GM21381 (cell line): ENCODE data around the gene FBXO30.
A peak's percentile ranks its signal among the peaks of the same experiment; 100 is the strongest.

Experiments
- ATAC-seq: cut with Tn5 transposase; IDR thresholded peaks from one replicate; pipeline ENCODE4 v1.9.1; 2021; ENCODE audit warnings: mild to moderate bottlenecking, moderate library complexity; ENCODE audit not compliant: unreplicated experiment

The FBXO30 gene

GRCh38 chr6:145822456-145822855, 7.9 kb upstream of the FBXO30 start:
- no peak for ATAC-seq

- ATAC-seq, result no peak
Observed at GRCh38 chr6:145819994-145820393, 5.4 kb upstream of the FBXO30 start.

- no peak for ATAC-seq
Observed at GRCh38 chr6:145818796-145819195, 4.2 kb upstream of the FBXO30 start.

- ATAC-seq, result no peak
Observed at GRCh38 chr6:145816392-145816791, 1.8 kb upstream of the FBXO30 start.

GRCh38 chr6:145815309-145816274, 997 bp upstream of the FBXO30 start:
- ATAC-seq, result peak; percentile 3

- ATAC-seq, result peak; percentile 13
Observed at GRCh38 chr6:145814035-145814500, 527 bp downstream of the FBXO30 start.

GRCh38 chr6:145813285-145814034, 1.1 kb downstream of the FBXO30 start:
- no peak for ATAC-seq

GRCh38 chr6:145811741-145812140, 2.9 kb downstream of the FBXO30 start:
- ATAC-seq, result no peak

- no peak for ATAC-seq
Observed at GRCh38 chr6:145809785-145810184, 4.8 kb downstream of the FBXO30 start.

GRCh38 chr6:145809211-145809610, 5.4 kb downstream of the FBXO30 start:
- ATAC-seq, result peak; percentile 77

- ATAC-seq, result no peak
Observed at GRCh38 chr6:145808239-145808638, 6.4 kb downstream of the FBXO30 start.

- ATAC-seq, result no peak
Observed at GRCh38 chr6:145802141-145802540, 12.5 kb downstream of the FBXO30 start.

GRCh38 chr6:145801021-145801420, 13.6 kb downstream of the FBXO30 start:
- no peak for ATAC-seq

GRCh38 chr6:145798530-145798929, 16.1 kb downstream of the FBXO30 start:
- ATAC-seq, result no peak

- no peak for ATAC-seq
Observed at GRCh38 chr6:145789443-145789842, 25.2 kb downstream of the FBXO30 start.

- ATAC-seq, result no peak
Observed at GRCh38 chr6:145787688-145788087, 26.9 kb downstream of the FBXO30 start.

- ATAC-seq, result peak; percentile 86
Observed at GRCh38 chr6:145784683-145785082, 29.9 kb downstream of the FBXO30 start.

- ATAC-seq, result no peak
Observed at GRCh38 chr6:145783796-145784195, 30.8 kb downstream of the FBXO30 start.

GRCh38 chr6:145772846-145773245, 41.7 kb downstream of the FBXO30 start:
- ATAC-seq, result no peak

- ATAC-seq, result no peak
Observed at GRCh38 chr6:145765449-145765848, 49.1 kb downstream of the FBXO30 start.

- ATAC-seq, result no peak
Observed at GRCh38 chr6:145763742-145764141, 50.9 kb downstream of the FBXO30 start.

- no peak for ATAC-seq
Observed at GRCh38 chr6:145761584-145761983, 53.0 kb downstream of the FBXO30 start.
